HK-2 (cell line): Measurements from ENCODE around the gene SH3D19.

Source experiments
- DNase-seq: peaks from one replicate; pipeline ENCODE4 v3.0.0-alpha.2; 2018; ENCODE audit not compliant: unreplicated experiment

Gene SH3D19

GRCh38 chr4:151195801-151196200 lies 129.6 kb downstream of the SH3D19 start:
- DNase-seq: peak; percentile 1

GRCh38 chr4:151193414-151193813 lies 132.0 kb downstream of the SH3D19 start:
- no peak for DNase-seq

DNA sequence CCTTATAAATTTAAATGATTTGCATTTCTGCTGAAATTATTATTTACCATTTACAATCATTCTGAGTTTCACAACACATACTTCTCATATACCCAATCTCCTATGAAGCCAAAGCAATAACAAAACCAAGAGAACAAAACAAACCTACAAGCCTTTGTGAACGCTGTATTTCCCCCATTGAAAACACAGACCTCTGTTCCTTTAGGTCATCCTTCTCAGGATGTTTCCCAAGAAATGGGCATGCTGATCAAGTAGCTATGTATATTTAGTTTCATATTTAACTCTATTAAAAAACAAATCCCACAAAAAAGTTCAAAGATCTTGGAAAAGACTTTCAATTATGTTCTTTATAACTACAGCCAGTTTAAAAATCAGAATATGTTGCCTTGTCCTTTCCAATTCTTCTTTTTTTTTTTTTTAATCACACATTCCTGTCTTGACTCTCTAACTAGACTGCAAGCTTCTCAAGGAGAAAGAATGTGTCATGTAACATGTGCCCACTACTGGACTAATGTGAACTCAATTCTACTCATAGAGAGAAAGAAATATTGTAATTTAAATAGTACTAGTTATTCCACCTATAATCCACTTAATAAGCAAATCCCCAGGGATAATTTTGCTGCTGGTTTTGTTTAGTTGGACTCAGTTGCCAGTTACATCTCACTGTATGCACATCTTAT lies 132.7 kb downstream of the SH3D19 start:
- DNase-seq: no peak

DNA sequence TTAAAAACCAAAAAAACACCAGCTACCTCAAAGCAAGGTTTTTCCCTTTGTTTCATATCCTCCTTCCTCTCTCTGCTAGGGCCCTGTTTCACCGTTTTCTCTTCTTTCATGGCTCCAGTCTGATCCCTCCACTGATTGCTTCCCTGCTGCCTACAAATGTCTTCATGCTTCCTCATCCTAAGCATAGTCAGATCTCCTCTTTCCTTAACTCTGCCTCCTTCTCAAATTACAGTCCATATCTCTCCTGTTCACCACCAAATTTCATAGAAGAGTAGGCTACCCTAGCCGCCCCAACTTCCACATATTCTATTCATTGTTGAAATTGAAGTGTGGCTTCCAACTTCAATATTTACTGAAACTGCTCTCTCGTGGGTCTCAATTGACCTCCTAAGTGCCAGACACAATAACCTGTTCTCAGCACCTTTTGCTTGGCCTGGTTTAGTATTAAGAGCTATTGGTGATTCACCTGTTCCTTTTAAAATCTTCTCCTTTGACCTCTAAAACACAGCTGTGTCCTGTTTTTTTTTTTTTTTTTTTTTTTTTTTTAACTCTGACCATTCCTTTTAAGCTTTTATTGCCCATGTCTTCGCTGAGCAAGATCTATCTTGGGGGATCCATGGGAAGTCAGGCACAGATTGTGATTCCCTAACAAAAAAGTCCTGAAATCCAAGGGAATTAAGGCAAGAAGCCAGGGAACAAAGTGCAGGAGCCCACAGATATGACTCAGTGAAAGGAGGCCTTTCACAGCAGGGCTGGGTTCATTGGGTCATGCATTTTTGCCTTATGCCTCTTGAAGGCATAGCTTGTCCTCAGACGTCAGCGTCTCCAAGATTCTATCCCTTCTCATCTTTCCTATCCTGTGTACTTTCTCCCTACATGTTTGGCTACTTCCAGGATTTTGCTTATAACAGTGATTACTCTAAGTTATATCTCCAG lies 140.6 kb downstream of the SH3D19 start:
- no peak for DNase-seq

- no peak for DNase-seq
Observed at GRCh38 chr4:151182455-151182996, 142.9 kb downstream of the SH3D19 start.

GRCh38 chr4:151176685-151177084 lies 148.7 kb downstream of the SH3D19 start:
- no peak for DNase-seq

DNA sequence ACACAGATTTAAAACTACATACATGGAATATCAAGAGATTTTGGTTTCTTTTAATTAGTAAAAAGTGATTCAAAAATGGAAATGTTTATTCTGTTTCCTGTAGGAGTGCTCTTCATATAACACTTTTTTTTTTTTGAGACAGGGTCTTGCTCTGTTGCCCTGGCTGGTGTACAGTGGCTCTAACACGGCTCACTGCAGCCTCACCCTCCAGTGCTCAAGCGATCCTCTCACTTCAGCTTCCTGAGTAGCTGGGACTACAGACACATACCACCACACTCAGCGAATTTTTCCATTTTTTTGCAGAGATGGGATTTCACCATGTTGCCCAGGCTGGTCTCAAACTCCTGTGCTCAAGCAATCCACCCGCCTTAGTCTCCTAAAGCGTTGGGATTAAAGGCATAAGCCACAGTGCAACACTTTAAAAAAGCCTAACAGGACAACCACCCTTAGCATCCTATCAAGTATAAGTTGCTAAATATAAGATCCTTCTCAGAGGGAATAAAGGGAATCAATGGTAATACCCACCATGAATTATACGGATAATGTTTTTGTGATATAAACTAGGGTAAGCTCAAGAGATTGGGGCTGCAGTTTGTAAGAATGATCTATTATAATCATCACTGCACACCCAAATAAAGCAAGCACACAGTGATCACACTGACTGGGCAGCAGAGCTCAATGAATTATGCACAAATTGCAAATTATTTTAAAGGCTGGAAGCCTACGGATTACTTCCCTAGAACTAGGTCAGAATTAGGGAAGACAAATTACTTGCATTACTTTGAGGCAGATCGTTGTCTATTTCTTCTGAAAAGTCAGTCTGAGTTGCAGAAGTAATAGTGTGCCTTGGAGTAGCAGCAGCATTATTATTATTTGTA lies 149.4 kb downstream of the SH3D19 start:
- no peak for DNase-seq

- DNase-seq: no peak
Observed at GRCh38 chr4:151175233-151175632, 150.2 kb downstream of the SH3D19 start.

DNA sequence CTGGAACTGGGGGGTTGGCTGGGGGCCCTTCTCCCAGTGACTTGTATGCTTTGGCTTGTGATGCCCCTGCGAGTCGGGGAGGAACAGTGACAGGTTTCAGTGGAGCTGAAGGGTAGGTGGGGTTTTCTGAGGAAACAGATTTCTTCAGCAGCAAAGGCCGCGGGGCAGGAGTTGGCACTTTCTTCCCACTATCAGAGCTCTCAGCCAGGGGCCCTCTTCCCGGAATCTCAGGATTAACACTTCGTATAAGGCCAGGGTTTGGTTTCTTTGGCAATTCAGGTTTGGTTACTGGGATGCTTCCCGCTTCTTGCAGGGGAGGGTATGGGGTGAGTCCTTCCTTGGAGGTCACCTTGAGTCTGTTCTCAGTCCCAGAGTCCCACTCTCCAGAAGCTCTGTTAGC lies 150.6 kb downstream of the SH3D19 start:
- DNase-seq: no peak

DNA sequence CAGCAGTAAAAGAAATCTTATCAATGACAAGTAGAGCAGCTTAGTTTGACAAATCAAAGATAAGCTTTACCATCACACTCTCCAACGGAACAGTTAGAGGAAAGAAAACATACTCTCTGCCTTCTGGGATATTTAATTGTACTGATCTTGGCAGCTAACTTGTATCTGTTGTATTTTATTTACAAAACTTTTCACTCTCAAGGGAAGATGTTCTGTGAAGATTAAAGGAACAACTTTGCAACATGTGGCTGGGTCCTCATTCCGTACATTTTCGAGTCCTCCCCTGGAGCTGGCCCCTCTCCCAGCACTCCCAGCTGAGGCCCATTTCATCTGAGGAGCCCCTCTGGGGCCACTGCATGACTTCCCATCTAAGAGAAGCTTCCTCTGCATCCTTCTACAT lies 151.5 kb downstream of the SH3D19 start:
- DNase-seq: no peak

GRCh38 chr4:151169900-151170299 lies 155.5 kb downstream of the SH3D19 start:
- no peak for DNase-seq

DNA sequence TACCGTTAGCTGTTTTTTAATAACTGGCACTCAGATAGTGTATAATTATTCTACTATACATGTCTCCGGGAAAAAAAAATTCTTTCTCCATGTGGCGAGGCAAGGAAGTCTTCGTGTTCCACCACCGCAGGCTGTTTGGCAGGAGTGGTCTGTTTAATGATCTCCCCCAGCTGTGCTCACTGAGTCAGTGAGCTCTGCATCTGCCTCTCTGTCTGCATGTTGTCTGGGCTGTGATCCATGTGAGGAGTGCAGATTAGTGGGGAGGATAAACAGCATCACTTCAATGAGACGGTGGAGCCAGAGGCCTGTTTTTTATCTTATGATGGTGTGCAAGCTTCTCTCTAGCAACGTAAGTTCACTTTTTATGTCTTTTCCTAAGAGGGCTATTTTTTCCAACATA lies 156.2 kb downstream of the SH3D19 start:
- DNase-seq: no peak

GRCh38 chr4:151167561-151167960 lies 157.8 kb downstream of the SH3D19 start:
- no peak for DNase-seq

DNA sequence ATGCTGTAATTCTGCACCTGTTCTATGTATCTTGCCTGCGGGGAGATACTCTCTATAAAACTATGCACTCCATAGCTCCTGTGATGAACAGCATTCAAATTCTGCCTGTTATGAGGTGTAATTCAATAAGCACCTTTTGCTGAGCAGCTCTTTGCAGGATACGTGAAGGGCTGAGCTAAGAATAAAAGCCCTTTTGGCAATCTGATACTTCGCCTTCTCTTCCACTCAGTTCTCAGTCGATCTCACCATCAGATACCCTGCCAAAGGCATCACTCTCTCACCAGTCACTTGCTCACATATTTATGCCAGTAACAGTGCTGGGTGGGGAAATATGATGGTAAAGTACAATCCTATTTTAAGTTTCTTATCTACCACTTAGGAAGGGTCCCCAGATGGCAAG lies 158.8 kb downstream of the SH3D19 start:
- DNase-seq: no peak

GRCh38 chr4:151165205-151166000 lies 160.0 kb downstream of the SH3D19 start:
- no peak for DNase-seq

GRCh38 chr4:151163855-151164254 lies 161.6 kb downstream of the SH3D19 start:
- DNase-seq: no peak

DNA sequence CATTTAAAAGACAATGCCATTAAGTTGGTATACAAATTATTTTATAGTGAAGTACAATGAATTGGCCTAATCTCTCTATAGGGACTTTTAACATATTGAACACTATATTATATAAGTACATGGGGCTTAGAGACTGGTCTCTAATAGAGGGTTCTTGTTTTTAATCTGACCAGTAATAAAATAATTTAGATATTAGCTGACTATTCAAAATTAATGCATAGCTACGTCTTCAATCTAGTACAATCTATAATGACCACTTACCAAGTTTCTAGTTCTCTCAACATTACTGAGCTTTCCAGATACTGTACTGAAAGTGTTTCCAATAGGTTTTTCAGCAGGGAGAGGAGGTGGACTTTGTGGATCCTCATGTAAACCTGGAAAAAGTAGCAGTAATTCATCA lies 166.4 kb downstream of the SH3D19 start:
- no peak for DNase-seq

DNA sequence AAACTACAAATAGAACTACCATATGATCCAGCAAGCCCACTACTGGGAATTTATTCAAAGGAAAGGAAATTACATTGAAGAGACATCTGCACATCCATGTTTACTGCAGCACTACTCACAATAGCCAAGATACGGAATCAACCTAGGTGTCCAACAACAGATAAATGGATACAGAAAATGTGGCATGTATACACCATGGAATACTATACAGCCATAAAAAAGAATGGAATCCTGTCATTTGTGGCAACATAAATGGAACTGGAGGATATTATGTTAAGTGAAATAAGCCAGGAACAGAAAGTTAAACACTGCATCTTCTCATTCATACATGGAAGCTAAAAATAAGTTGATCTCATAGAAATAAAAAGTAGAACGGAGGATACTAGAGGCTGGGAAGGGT lies 167.9 kb downstream of the SH3D19 start:
- DNase-seq: no peak

DNA sequence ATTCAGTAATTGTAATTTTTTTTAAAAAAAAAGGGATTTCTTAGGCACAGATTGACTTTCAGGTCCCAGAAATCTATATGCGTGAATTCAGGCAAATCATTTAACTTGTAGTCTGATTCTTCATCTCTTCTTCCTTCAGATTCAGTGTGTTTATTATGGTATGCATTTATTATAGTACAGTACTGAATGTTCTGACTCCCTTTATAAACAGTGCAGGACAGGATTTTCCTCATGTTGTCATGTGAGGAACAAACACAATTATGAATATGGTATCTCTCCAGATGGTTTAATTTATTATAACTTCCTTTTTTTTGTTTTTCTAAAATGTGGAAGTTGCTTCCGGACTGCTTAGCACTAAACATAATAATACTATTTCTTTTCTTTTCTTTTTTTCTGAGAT lies 171.8 kb downstream of the SH3D19 start:
- no peak for DNase-seq

- DNase-seq: no peak
Observed at GRCh38 chr4:151152028-151152427, 173.4 kb downstream of the SH3D19 start.
